Transverse colon (tissue), 4 donors: ENCODE results near the gene PARD6B. TPM values are rescaled to one million over a fixed set of nuclear protein-coding genes. Genes with fewer than 3 reads are reported as not detected.

Source experiments
- DNase-seq: peaks from one replicate; pipeline ENCODE4 v3.0.0-alpha.2; 2019
- H3K27ac ChIP-seq, 4 donors: fragments of 200-600 bp; sonication (generic); 2 replicates each; pipeline ENCODE4 v1.5.1; 2016 to 2018; ENCODE audit warnings: inconsistent platforms in 4 of 4
- H3K27me3 ChIP-seq: fragments of 200-600 bp; sonication (generic); 2 replicates; pipeline ENCODE4 v1.5.1; 2017; ENCODE audit warnings: inconsistent platforms
- H3K36me3 ChIP-seq, 4 donors: fragments of 200-600 bp; sonication (generic); 2 replicates each; pipeline ENCODE4 v1.5.1; 2017 to 2019; ENCODE audit warnings: inconsistent platforms in 4 of 4
- H3K4me1 ChIP-seq, 4 donors: fragments of 200-600 bp; sonication (generic); 2 replicates each; pipeline ENCODE4 v1.5.1; 2017 to 2020; ENCODE audit warnings: inconsistent platforms in 4 of 4
- H3K4me3 ChIP-seq, 4 donors: fragments of 200-600 bp; sonication (generic); 1 replicate in 1 of 4; 2 replicates in 3 of 4; pipeline versions ENCODE4 v1.5.1 to v1.6.1; 2017 to 2019; ENCODE audit warnings: inconsistent platforms in 4 of 4
- H3K9me3 ChIP-seq, 2 donors: fragments of 200-600 bp; sonication (generic); 2 replicates each; pipeline ENCODE4 v1.5.1; 2017 to 2019; ENCODE audit warnings: inconsistent platforms in 2 of 2
- EP300 ChIP-seq: sonication (generic); formaldehyde crosslinking; IDR thresholded peaks from one replicate; pipeline ENCODE4 v1.6.1; 2017; ENCODE audit warnings: antibody characterized with exemption, low read depth
- POLR2A ChIP-seq: fragments of 450-650 bp; IDR thresholded peaks from one replicate; pipeline ENCODE4 v1.6.1; 2016; ENCODE audit warnings: antibody characterized with exemption, mild to moderate bottlenecking, moderate library complexity
- POLR2AphosphoS5 ChIP-seq, 3 donors: sonication (generic); formaldehyde crosslinking; IDR thresholded peaks; one replicate each; pipeline ENCODE4 v1.6.1; 2016; ENCODE audit warnings: antibody characterized with exemption in 3 of 3
- WGBS, 2 donors: methylation state at CpG; one replicate each; pipeline ENCODE4 v1.1.5; 2018; ENCODE audit warnings: low coverage in 1 of 2; 5-methylcytosine and 5-hydroxymethylcytosine counted together
- in situ Hi-C, 4 donors: fragments of 200-750 bp; cut with MboI; loops; one replicate each; pipeline versions ENCODE4 v1.15.0 to v1.15.1; 2017; ENCODE audit warnings: low sequenced_read_pairs in 3 of 4, low pct_ligation_motif_present in 1 of 4, low pct_unique_long_range_greater_than_20kb in 1 of 4
- intact Hi-C: fragments of 100-400 bp; cut with DNase I; formaldehyde crosslinking; loops from one replicate; pipeline ENCODE4 v1.15.1; 2023; ENCODE audit warnings: low total_unique reads
- total RNA-seq, 4 donors: library from RNA; depleted of rRNA; stranded (reverse); fragments of >200 nt; gene quantifications; one replicate each; pipeline ENCODE4 v1.1.0, GENCODE V29; 2016
- TF ChIP-seq, protein P1 (sequence below), 5 experiments: fragments of 200-600 bp in 3 of 5; fragments of 450-650 bp in 2 of 5; sonication (generic) in 3 of 5; IDR thresholded peaks; 1 replicate in 2 of 5; 2 replicates in 3 of 5; pipeline ENCODE4 v1.5.1; 2016 to 2017; ENCODE audit warnings: antibody characterized with exemption in 5 of 5, inconsistent platforms in 3 of 5, mild to moderate bottlenecking in 2 of 5, moderate library complexity in 1 of 5

Gene PARD6B
- total RNA-seq, 4 donors from 2014 or later: 1.2 to 34.8 (median 17.2) TPM

DNA sequence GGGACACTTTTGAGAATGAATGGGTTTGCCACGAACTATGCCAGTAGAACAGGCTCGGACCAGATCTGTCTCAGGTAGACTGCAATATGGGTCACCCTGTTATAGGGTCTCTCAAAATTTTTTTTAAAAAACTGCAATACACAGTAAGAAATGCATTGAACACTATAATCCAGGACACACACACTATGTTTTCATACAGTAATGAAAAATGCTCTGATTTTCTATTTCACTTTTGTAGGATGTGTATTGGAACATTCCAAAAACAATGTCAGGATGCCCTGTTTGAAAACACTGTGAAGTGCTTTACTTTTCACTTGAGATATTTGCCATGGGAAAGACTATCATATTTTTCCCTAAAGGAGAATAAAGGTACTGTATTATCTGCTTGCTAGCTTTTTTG is 25.1 kb downstream of the PARD6B start:
- intact Hi-C loops: no loop called here
- no peak overlapping the region for H3K4me3 ChIP-seq
- no peak for DNase-seq
- H3K36me3 ChIP-seq: no peaks in the 10 kb centered on the region
- no peaks in the 10 kb centered on the region for H3K27me3 ChIP-seq
- WGBS, 2 donors: 80 to 86% methylated on average over 2 of the region's 2 CpGs
- TF ChIP-seq, protein P1, sequence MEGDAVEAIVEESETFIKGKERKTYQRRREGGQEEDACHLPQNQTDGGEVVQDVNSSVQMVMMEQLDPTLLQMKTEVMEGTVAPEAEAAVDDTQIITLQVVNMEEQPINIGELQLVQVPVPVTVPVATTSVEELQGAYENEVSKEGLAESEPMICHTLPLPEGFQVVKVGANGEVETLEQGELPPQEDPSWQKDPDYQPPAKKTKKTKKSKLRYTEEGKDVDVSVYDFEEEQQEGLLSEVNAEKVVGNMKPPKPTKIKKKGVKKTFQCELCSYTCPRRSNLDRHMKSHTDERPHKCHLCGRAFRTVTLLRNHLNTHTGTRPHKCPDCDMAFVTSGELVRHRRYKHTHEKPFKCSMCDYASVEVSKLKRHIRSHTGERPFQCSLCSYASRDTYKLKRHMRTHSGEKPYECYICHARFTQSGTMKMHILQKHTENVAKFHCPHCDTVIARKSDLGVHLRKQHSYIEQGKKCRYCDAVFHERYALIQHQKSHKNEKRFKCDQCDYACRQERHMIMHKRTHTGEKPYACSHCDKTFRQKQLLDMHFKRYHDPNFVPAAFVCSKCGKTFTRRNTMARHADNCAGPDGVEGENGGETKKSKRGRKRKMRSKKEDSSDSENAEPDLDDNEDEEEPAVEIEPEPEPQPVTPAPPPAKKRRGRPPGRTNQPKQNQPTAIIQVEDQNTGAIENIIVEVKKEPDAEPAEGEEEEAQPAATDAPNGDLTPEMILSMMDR (IDR thresholded peaks at IDR 0.05): no peak
- no peak for TF ChIP-seq POLR2A
- no peak for TF ChIP-seq EP300
- TF ChIP-seq POLR2AphosphoS5 (IDR thresholded peaks at IDR 0.05): no peak
- H3K9me3 ChIP-seq: no peaks in the 10 kb centered on the region
- H3K27ac ChIP-seq: no peak overlapping the region
- in situ Hi-C loops: no loop called here
- H3K4me1 ChIP-seq: peaks cover 0 to 6% (median 4%) of the 10 kb centered on the region in 4 donors

DNA sequence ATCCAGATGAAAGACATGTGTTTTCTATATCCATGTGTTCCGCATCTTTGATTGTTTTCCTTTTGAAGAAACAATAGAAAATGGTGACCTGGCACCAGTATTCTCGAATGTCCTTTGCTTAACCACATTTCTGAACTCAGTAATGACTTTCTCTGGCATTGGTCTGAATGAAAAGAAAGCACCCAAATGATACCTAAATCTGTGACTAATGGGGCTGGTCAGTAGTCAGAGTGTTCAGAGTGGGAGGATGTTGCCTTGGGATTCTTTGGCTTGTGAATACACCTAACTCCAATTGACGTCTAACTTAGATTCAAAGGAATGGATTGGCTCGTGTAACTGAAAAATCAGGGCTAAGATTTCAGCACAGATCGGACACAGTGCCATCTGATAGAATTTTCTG is 27.1 kb downstream of the PARD6B start:
- H3K27ac ChIP-seq: no peak overlapping the region
- no peaks in the 10 kb centered on the region for H3K9me3 ChIP-seq
- in situ Hi-C loops: no loop called here
- 84 to 92% methylated on average over 3 to 5 of the region's 5 CpGs for WGBS, 2 donors
- intact Hi-C loops: no loop called here
- DNase-seq: no peak
- no peaks in the 10 kb centered on the region for H3K27me3 ChIP-seq
- H3K4me3 ChIP-seq: no peak overlapping the region
- TF ChIP-seq POLR2AphosphoS5 (IDR thresholded peaks at IDR 0.05) (no peak), POLR2A (no peak), EP300 (no peak)
- TF ChIP-seq, protein P1 (IDR thresholded peaks at IDR 0.05): no peak
- H3K36me3 ChIP-seq: no peaks in the 10 kb centered on the region
- peaks cover 13 to 25% (median 23%) of the 10 kb centered on the region in 4 donors for H3K4me1 ChIP-seq

DNA sequence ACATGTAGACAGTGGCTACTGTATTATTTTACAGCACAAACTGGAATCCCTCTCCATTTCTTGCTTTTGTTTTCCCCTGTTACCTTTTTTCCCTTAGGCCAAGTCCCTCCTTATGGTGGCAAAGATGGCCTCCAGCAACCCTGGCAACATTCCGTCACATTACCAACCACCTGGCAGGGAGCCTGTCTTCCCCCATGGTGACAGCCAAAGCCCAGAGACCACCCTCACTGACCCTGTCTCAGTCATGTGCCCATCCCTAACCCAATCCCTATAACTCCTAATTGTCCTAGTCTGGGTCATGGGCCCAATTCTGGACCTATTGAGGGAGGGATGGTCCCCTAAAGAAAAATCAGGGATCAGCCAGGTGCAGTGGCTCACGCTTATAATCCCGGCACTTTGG is 27.6 kb downstream of the PARD6B start:
- H3K27ac ChIP-seq: no peak overlapping the region
- DNase-seq: no peak
- in situ Hi-C loops: no loop called here

DNA sequence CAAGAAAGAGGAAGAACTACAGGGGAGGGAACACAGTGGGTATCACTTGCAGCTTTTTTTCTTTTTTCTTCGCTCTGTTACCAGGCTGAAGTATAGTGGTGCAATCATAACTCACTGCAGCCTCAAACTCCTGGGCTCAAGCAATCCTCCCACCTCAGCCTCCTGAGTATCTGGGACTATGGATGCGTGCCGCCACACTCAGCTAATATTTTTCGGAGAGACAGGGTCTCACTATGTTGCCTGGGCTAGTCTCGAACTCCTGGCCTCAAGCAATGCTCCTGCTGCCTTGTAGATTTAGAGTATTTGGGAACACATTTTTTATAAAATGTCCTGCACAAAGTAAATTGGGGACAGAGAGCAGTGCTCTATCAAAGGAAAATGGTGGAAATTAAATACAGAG is 28.3 kb downstream of the PARD6B start:
- intact Hi-C loops (no loop called here), in situ Hi-C loops (no loop called here)
- no peak overlapping the region for H3K4me3 ChIP-seq
- H3K27ac ChIP-seq: no peak overlapping the region
- H3K4me1 ChIP-seq: peaks cover 13 to 26% (median 24%) of the 10 kb centered on the region in 4 donors
- H3K27me3 ChIP-seq: no peaks in the 10 kb centered on the region
- TF ChIP-seq EP300: no peak
- no peak for TF ChIP-seq POLR2A
- TF ChIP-seq POLR2AphosphoS5 (IDR thresholded peaks at IDR 0.05): no peak
- TF ChIP-seq, protein P1 (IDR thresholded peaks at IDR 0.05): no peak
- DNase-seq: no peak
- H3K9me3 ChIP-seq: no peaks in the 10 kb centered on the region
- 94 to 100% methylated on average over 1 to 5 of the region's 5 CpGs for WGBS, 2 donors
- no peaks in the 10 kb centered on the region for H3K36me3 ChIP-seq

More for the DNA sequence above, 27.6 kb downstream of the PARD6B start:
- intact Hi-C loops: no loop called here
- H3K36me3 ChIP-seq: no peaks in the 10 kb centered on the region
- WGBS, 2 donors: 98% methylated on average over 3 of the region's 3 CpGs; no CpG with 5 or more reads in 1 of the 2 donors
- H3K4me3 ChIP-seq: no peak overlapping the region
- H3K4me1 ChIP-seq: peaks cover 13 to 26% (median 24%) of the 10 kb centered on the region in 4 donors
- H3K9me3 ChIP-seq: no peaks in the 10 kb centered on the region
- no peaks in the 10 kb centered on the region for H3K27me3 ChIP-seq
- TF ChIP-seq, protein P1 (IDR thresholded peaks at IDR 0.05): no peak
- TF ChIP-seq EP300 (no peak), POLR2A (no peak), POLR2AphosphoS5 (IDR thresholded peaks at IDR 0.05) (no peak)
